Keratinocyte (primary cell): Measurements from ENCODE around the gene BMPER. TPM values are rescaled to one million over a fixed set of nuclear protein-coding genes. Genes with fewer than 3 reads are reported as not detected.

Experiments used
- DNase-seq: peaks from one replicate; pipeline ENCODE4 v3.0.0-alpha.2; 2011; ENCODE audit warnings: low read depth, missing footprints, low spot score
- FAIRE-seq: peaks from 2 replicates; lab custom pipeline; 2011; peaks lifted over from hg19 to GRCh38; lab: Jason Lieb, UNC
- H2AFZ ChIP-seq: 2 replicates; pipeline ENCODE4 v1.6.0; 2012; ENCODE audit warnings: low read length, control low read depth, inconsistent platforms; ENCODE audit not compliant: control insufficient read depth
- H3K27ac ChIP-seq: 2 replicates; pipeline ENCODE4 v1.5.1; 2011; ENCODE audit warnings: low read length; ENCODE audit not compliant: control insufficient read depth, insufficient read depth
- H3K27me3 ChIP-seq: 3 replicates; pipeline ENCODE4 v1.6.0; 2011; ENCODE audit warnings: low read length; ENCODE audit not compliant: control insufficient read depth, insufficient read depth; ENCODE audit errors: extremely low read depth
- H3K36me3 ChIP-seq, 2 experiments: 2 replicates in 1 of 2; 3 replicates in 1 of 2; pipeline ENCODE4 v1.5.1; 2011; ENCODE audit warnings: low read length in 2 of 2, mild to moderate bottlenecking in 1 of 2; ENCODE audit not compliant: control insufficient read depth in 2 of 2, insufficient read depth in 2 of 2; ENCODE audit errors: extremely low read depth in 1 of 2
- H3K4me1 ChIP-seq: 3 replicates; pipeline ENCODE4 v1.5.1; 2011; ENCODE audit warnings: low read length; ENCODE audit not compliant: control insufficient read depth, insufficient read depth; ENCODE audit errors: extremely low read depth
- H3K4me2 ChIP-seq: 3 replicates; pipeline ENCODE4 v1.6.0; 2011; ENCODE audit warnings: low read depth, low read length; ENCODE audit not compliant: control insufficient read depth, insufficient read depth; ENCODE audit errors: extremely low read depth
- H3K4me3 ChIP-seq, 3 experiments: fragments of 200-600 bp in 1 of 3; sonication (generic) in 1 of 3; 2 replicates in 2 of 3; 3 replicates in 1 of 3; pipeline ENCODE4 v1.5.1; 2011 to 2016; ENCODE audit warnings: low read length in 3 of 3, mild to moderate bottlenecking in 3 of 3, control low read depth in 2 of 3, inconsistent platforms in 1 of 3, low read depth in 1 of 3, mixed read lengths in 1 of 3, mixed run types in 1 of 3, moderate library complexity in 1 of 3; ENCODE audit not compliant: control insufficient read depth in 2 of 3, insufficient read depth in 2 of 3; ENCODE audit errors: extremely low read depth in 1 of 3
- H3K79me2 ChIP-seq: 2 replicates; pipeline ENCODE4 v1.6.0; 2012; ENCODE audit warnings: low read length; ENCODE audit not compliant: control insufficient read depth, insufficient read depth
- H3K9ac ChIP-seq: 3 replicates; pipeline ENCODE4 v1.6.0; 2011; ENCODE audit warnings: low read length; ENCODE audit not compliant: control insufficient read depth, insufficient read depth; ENCODE audit errors: extremely low read depth
- H3K9me1 ChIP-seq: 3 replicates; pipeline ENCODE4 v1.6.0; 2011; ENCODE audit warnings: low read length; ENCODE audit not compliant: control insufficient read depth, insufficient read depth; ENCODE audit errors: extremely low read depth
- H3K9me3 ChIP-seq: 2 replicates; pipeline ENCODE4 v1.5.1; 2012; ENCODE audit warnings: low read depth, low read length; ENCODE audit not compliant: control insufficient read depth
- H4K20me1 ChIP-seq: 3 replicates; pipeline ENCODE4 v1.6.0; 2011; ENCODE audit warnings: low read length; ENCODE audit not compliant: control insufficient read depth, insufficient read depth; ENCODE audit errors: extremely low read depth
- EZH2 ChIP-seq: IDR thresholded peaks from one replicate; pipeline ENCODE4 v1.6.1; 2012; ENCODE audit warnings: inconsistent platforms, mild to moderate bottlenecking, low read length, moderate library complexity
- dilution Hi-C: fragments of 300-500 bp; cut with MboI; formaldehyde crosslinking; loops from one replicate; pipeline ENCODE4 v1.7.0; 2020; ENCODE audit warnings: low sequenced_read_pairs; ENCODE audit not compliant: extremely low pct_ligation_motif_present
- polyA plus RNA-seq, 5 experiments: library from polyadenylated mRNA; depleted of rRNA in 3 of 5; stranded (reverse) in 3 of 5; stranded (forward) in 1 of 5; unstranded in 1 of 5; fragments of >200 nt; gene quantifications; 1 replicate in 1 of 5; 2 replicates in 3 of 5; 3 replicates in 1 of 5; pipeline versions ENCODE4 v1.2.1 to v1.2.3, GENCODE V29; 2011 to 2012; ENCODE audit warnings: missing spikeins in 2 of 5, low read depth in 1 of 5, low replicate concordance in 1 of 5
- TF ChIP-seq, protein P1 (sequence below), 3 experiments: IDR thresholded peaks in 1 of 3; conservative IDR thresholded peaks in 1 of 3; optimal IDR thresholded peaks in 1 of 3; 2 replicates in 2 of 3; 3 replicates in 1 of 3; pipeline versions ENCODE3 to v1.5.1; 2011; ENCODE audit warnings: low read length in 3 of 3, mild to moderate bottlenecking in 3 of 3, moderate library complexity in 2 of 3, control low read depth in 1 of 3, inconsistent platforms in 1 of 3; ENCODE audit not compliant: insufficient read depth in 2 of 3; ENCODE audit errors: extremely low read depth in 1 of 3

BMPER gene
- polyA plus RNA-seq, 1 donor (not counting 4 experiments of a cell fraction or from before 2014, with no cell fraction given), result 0.67 TPM

DNA sequence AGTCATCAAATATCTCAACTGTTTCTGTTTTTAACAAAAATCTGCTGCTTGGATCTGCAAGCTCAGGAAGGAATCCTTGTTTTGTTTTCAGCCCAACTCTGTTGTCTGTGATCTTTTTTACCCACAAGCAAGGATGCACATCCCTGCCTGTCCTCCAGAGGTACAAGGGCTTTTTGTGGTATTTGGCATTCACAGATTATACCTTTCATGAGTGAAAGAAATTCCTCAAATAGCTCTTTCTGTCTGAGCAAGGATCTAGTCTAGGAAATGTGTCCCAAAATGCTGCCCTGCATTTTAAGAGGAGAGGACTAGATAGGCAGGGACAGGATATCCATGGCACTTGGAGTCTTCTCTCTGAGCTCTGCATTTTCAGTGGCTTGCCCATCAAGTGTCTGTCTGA is 151.8 kb downstream of the BMPER start:
- Histone ChIP-seq H3K79me2 (no peaks in the 10 kb centered on the region), H2AFZ (no peak overlapping the region), H3K9ac (no peak overlapping the region), H3K9me3 (no peaks in the 10 kb centered on the region), H3K9me1 (no peaks in the 10 kb centered on the region), H4K20me1 (no peaks in the 10 kb centered on the region), H3K4me2 (no peak overlapping the region), H3K4me1 (peaks cover 31% of the 10 kb centered on the region), H3K27ac (no peak overlapping the region), H3K4me3 (no peak overlapping the region), H3K27me3 (no peaks in the 10 kb centered on the region), H3K36me3 (no peaks in the 10 kb centered on the region)
- DNase-seq, result no peak
- FAIRE-seq, result no peak
- dilution Hi-C loops, result no loop called here
- TF ChIP-seq, protein P1, sequence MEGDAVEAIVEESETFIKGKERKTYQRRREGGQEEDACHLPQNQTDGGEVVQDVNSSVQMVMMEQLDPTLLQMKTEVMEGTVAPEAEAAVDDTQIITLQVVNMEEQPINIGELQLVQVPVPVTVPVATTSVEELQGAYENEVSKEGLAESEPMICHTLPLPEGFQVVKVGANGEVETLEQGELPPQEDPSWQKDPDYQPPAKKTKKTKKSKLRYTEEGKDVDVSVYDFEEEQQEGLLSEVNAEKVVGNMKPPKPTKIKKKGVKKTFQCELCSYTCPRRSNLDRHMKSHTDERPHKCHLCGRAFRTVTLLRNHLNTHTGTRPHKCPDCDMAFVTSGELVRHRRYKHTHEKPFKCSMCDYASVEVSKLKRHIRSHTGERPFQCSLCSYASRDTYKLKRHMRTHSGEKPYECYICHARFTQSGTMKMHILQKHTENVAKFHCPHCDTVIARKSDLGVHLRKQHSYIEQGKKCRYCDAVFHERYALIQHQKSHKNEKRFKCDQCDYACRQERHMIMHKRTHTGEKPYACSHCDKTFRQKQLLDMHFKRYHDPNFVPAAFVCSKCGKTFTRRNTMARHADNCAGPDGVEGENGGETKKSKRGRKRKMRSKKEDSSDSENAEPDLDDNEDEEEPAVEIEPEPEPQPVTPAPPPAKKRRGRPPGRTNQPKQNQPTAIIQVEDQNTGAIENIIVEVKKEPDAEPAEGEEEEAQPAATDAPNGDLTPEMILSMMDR (optimal IDR thresholded peaks at IDR 0.05 in 1 of 3, IDR thresholded peaks at IDR 0.05 in 1 of 3, conservative IDR thresholded peaks at IDR 0.05 in 1 of 3; ENCODE audit: extremely low read depth in 1 of 3, insufficient read depth in 2 of 3, low read length in 3 of 3), result no peak
- TF ChIP-seq EZH2, result no peak

DNA sequence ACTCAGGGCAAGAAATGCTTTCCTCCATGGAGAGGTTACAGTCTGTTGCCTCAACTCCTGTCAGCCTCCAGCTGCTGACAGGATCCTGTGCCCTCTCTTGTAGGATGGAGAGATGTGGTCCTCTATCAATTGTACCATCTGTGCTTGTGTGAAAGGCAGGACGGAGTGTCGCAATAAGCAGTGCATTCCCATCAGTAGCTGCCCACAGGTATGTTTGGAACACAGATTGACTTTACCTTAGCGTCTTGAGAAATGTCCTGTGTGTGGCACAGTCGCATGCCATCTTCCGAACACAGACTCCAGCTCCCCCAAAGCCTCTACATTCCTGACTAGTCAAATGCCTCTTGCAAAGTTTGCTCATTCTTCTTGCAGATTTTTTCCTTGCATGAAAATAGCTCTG is 152.6 kb downstream of the BMPER start:
- Histone ChIP-seq H3K4me2 (no peak overlapping the region), H3K4me3 (no peak overlapping the region), H3K4me1 (peaks cover 39% of the 10 kb centered on the region), H3K9ac (no peak overlapping the region), H2AFZ (no peak overlapping the region), H3K27ac (no peak overlapping the region), H3K79me2 (no peaks in the 10 kb centered on the region), H3K27me3 (no peaks in the 10 kb centered on the region), H3K9me1 (no peaks in the 10 kb centered on the region), H4K20me1 (no peaks in the 10 kb centered on the region), H3K36me3 (no peaks in the 10 kb centered on the region), H3K9me3 (no peaks in the 10 kb centered on the region)
- peak; percentile 52 for FAIRE-seq
- no peak for TF ChIP-seq EZH2
- TF ChIP-seq, protein P1 (optimal IDR thresholded peaks at IDR 0.05 in 1 of 3, IDR thresholded peaks at IDR 0.05 in 1 of 3, conservative IDR thresholded peaks at IDR 0.05 in 1 of 3; ENCODE audit: extremely low read depth in 1 of 3, insufficient read depth in 2 of 3, low read length in 3 of 3), result no peak
- dilution Hi-C loops, result no loop called here
- no peak for DNase-seq
